Peyer's patch (tissue), 4 donors: ENCODE measurements around the gene PLXNC1. TPM values are rescaled to one million over a fixed set of nuclear protein-coding genes. Genes with fewer than 3 reads are reported as not detected.

Experiments used
- DNase-seq, 3 donors: peaks; one replicate each; pipeline ENCODE4 v3.0.0-alpha.2; 2017 to 2019
- H3K27ac ChIP-seq, 4 donors: fragments of 200-600 bp; sonication (generic); one replicate each; pipeline ENCODE4 v1.5.1; 2016 to 2019
- H3K27me3 ChIP-seq, 2 donors: fragments of 200-600 bp; sonication (generic); one replicate each; pipeline ENCODE4 v1.5.1; 2019
- H3K36me3 ChIP-seq, 3 donors: fragments of 200-600 bp; sonication (generic); one replicate each; pipeline ENCODE4 v1.5.1; 2016 to 2019
- H3K4me1 ChIP-seq, 4 donors: fragments of 200-600 bp; sonication (generic); one replicate each; pipeline ENCODE4 v1.5.1; 2016 to 2019
- H3K4me3 ChIP-seq, 4 donors: fragments of 200-600 bp; sonication (generic); 1 replicate in 3 of 4; 2 replicates in 1 of 4; pipeline ENCODE4 v1.5.1; 2016 to 2019; ENCODE audit warnings: mild to moderate bottlenecking in 1 of 4
- H3K9me3 ChIP-seq, 4 donors: fragments of 200-600 bp; sonication (generic); one replicate each; pipeline ENCODE4 v1.5.1; 2016 to 2019; ENCODE audit warnings: mild to moderate bottlenecking in 1 of 4
- POLR2A ChIP-seq, 2 donors: fragments of 450-650 bp; IDR thresholded peaks; one replicate each; pipeline ENCODE4 v1.5.1; 2017; ENCODE audit warnings: antibody characterized with exemption in 2 of 2, mild to moderate bottlenecking in 2 of 2, moderate library complexity in 2 of 2
- total RNA-seq, 4 donors: library from RNA; depleted of rRNA; stranded (reverse); fragments of >200 nt; gene quantifications; one replicate each; pipeline ENCODE4 v1.1.0, GENCODE V29; 2016
- TF ChIP-seq, protein P1 (sequence below), 6 experiments: fragments of 450-650 bp in 4 of 6; fragments of 200-600 bp in 2 of 6; sonication (generic) in 1 of 6; IDR thresholded peaks; one replicate each; pipeline ENCODE4 v1.5.1; 2017 to 2019; ENCODE audit warnings: antibody characterized with exemption in 6 of 6, mild to moderate bottlenecking in 3 of 6, moderate library complexity in 1 of 6

The PLXNC1 gene
- total RNA-seq, 4 donors from 2014 or later, result 0.88 to 21.5 (median 5.1) TPM

DNA sequence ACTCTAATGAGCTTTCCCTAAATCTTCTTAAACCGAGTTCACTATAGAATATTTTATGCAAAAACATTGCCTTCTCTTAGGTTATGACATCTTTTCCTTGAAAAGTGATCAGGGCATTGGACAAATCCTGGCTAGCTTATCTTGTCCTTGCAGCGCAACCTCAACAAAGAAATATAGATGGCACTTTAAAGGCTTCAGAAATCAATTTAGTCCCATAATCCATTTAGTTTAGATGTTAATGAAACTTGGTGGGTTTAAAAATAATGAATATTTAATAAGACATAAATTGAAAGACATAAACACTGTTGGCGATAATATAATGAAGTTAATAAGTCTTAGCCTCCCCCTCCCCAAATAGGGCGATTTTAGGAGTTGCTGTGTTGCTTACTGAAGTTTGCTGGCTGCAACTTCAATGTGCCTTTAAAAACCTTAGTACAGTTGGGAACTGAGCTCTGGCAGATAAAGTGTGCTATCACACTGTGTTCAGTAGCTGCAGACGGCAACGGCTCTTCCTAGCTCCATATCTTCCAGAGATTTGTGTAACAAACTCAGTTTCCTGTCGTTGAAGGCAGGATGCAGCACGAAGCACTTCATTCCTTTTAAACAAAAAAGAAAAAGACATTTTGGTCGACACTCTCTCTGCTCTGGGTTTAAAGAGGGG, 19.5 kb downstream of the PLXNC1 start:
- H3K27ac ChIP-seq, result no peak overlapping the region
- no peaks in the 10 kb centered on the region for H3K27me3 ChIP-seq
- no peak for DNase-seq
- no peaks in the 10 kb centered on the region for H3K9me3 ChIP-seq
- H3K36me3 ChIP-seq, result no peaks in the 10 kb centered on the region
- H3K4me3 ChIP-seq, result no peak overlapping the region
- H3K4me1 ChIP-seq, result no peaks in the 10 kb centered on the region
- TF ChIP-seq POLR2A (IDR thresholded peaks at IDR 0.05), result no peak
- TF ChIP-seq, protein P1, sequence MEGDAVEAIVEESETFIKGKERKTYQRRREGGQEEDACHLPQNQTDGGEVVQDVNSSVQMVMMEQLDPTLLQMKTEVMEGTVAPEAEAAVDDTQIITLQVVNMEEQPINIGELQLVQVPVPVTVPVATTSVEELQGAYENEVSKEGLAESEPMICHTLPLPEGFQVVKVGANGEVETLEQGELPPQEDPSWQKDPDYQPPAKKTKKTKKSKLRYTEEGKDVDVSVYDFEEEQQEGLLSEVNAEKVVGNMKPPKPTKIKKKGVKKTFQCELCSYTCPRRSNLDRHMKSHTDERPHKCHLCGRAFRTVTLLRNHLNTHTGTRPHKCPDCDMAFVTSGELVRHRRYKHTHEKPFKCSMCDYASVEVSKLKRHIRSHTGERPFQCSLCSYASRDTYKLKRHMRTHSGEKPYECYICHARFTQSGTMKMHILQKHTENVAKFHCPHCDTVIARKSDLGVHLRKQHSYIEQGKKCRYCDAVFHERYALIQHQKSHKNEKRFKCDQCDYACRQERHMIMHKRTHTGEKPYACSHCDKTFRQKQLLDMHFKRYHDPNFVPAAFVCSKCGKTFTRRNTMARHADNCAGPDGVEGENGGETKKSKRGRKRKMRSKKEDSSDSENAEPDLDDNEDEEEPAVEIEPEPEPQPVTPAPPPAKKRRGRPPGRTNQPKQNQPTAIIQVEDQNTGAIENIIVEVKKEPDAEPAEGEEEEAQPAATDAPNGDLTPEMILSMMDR (IDR thresholded peaks at IDR 0.05), result no peak

DNA sequence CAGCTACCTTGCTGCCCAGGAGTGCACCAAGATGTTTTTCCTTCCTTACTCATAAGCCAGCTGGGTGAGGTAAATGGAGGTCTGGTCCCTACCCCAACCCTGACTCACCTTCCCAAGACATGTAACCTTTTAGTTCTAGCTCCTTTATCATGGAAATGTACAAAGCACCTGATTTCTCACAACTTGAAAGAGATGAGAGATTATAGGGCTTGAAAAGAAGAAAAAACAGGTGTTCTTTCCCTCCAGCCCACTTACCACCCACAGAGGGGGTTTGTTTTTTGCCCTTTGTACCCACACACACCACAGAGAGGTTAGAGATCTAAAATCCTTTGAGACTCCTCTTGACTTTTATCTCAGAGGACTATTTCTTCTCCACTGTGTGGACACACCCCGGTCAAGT, 21.1 kb downstream of the PLXNC1 start:
- H3K36me3 ChIP-seq, result no peaks in the 10 kb centered on the region
- TF ChIP-seq, protein P1 (IDR thresholded peaks at IDR 0.05), result no peak
- TF ChIP-seq POLR2A (IDR thresholded peaks at IDR 0.05), result no peak
- H3K9me3 ChIP-seq, result no peaks in the 10 kb centered on the region
- no peaks in the 10 kb centered on the region for H3K27me3 ChIP-seq
- peaks cover 0 to 10% (median 0%) of the 10 kb centered on the region in 4 donors for H3K4me1 ChIP-seq
- no peak for DNase-seq
- H3K4me3 ChIP-seq, result no peak overlapping the region
- no peak overlapping the region for H3K27ac ChIP-seq

DNA sequence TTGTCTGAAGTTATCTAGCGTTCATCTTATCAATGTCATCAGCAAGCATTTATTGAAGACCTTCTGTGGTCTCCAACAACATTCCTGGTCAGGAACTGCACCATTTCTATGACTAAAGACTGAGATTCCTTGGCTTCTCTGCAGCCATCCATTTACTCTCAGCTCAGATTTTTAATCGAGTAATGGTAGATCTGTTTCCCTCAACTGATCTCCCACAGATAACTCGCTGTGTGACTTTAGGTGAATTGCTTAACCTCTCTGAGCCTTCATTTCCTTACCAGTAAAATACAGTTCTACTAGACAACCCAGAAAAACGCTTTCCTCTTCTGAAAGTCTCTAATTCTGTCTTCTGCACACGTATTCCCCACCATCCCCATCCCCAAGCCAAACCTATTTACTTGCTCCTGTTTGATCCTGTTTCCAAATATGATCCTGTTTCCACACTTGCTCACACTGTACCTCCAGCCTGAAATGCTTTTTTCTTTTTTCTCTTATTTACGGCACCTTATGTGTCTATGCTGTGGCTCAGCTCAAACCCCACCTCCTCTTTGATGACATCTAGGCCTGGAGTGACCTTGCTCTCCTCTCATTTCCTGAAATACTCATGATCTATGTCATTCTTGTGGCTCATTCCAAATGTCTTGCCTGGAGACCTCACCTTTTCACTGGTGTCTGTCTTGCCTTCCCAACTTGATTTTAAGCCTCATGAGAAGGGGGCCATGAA, 21.8 kb downstream of the PLXNC1 start:
- no peak overlapping the region for H3K27ac ChIP-seq
- no peaks in the 10 kb centered on the region for H3K27me3 ChIP-seq
- H3K4me3 ChIP-seq, result no peak overlapping the region
- no peaks in the 10 kb centered on the region for H3K9me3 ChIP-seq
- no peaks in the 10 kb centered on the region for H3K36me3 ChIP-seq
- H3K4me1 ChIP-seq, result peaks cover 0 to 11% (median 2%) of the 10 kb centered on the region in 4 donors
- no peak for DNase-seq
- no peak for TF ChIP-seq POLR2A (IDR thresholded peaks at IDR 0.05)
- TF ChIP-seq, protein P1 (IDR thresholded peaks at IDR 0.05), result no peak

- DNase-seq, result no peak
- Histone ChIP-seq H3K27ac (no peak overlapping the region), H3K4me1 (peaks cover 0 to 11% (median 5%) of the 10 kb centered on the region in 4 donors), H3K9me3 (no peaks in the 10 kb centered on the region), H3K4me3 (no peak overlapping the region), H3K27me3 (no peaks in the 10 kb centered on the region), H3K36me3 (no peaks in the 10 kb centered on the region)
- no peak for TF ChIP-seq POLR2A (IDR thresholded peaks at IDR 0.05)
- TF ChIP-seq, protein P1 (IDR thresholded peaks at IDR 0.05), result no peak
These were observed 22.6 kb downstream of the PLXNC1 start for GRCh38 chr12:94170690-94171594.

DNA sequence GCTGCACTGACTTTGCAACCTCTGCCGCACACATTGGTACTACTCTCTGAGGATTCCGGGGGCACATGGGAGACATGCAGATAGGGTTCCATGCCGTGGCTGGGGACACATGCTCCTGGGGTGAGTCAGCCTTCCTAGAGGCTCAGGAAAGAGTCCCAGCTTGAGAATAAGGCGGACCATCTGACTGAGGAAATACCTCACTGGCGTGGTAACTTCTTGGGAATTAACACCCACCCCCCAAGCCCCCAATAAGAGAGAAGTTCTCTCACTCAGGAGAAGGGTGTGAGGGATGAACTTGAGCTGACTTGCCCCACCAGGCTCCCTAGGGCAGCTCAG, 23.2 kb downstream of the PLXNC1 start:
- H3K4me3 ChIP-seq, result no peak overlapping the region
- peaks cover 0 to 15% (median 5%) of the 10 kb centered on the region in 4 donors for H3K4me1 ChIP-seq
- no peak for DNase-seq
- H3K9me3 ChIP-seq, result no peaks in the 10 kb centered on the region
- H3K36me3 ChIP-seq, result no peaks in the 10 kb centered on the region
- no peak overlapping the region for H3K27ac ChIP-seq
- H3K27me3 ChIP-seq, result no peaks in the 10 kb centered on the region
- TF ChIP-seq, protein P1 (IDR thresholded peaks at IDR 0.05), result no peak
- TF ChIP-seq POLR2A (IDR thresholded peaks at IDR 0.05), result no peak
